Panc1 (cell line): Measurements from ENCODE around the gene OSBPL1A. TPM values are rescaled to one million over a fixed set of nuclear protein-coding genes. Genes with fewer than 3 reads are reported as not detected.

ENCODE experiments used
- ATAC-seq: fragments of 200-7000 bp; cut with Tn5 transposase; 2 replicates; pipeline ENCODE4 v1.9.1; 2020; ENCODE audit warnings: mild to moderate bottlenecking, moderate library complexity
- BruUV-seq: library from RNA; stranded (reverse); fragments of 400-500 nt; replicated peaks from 2 replicates; lab custom pipeline; 2021; lab: Mats Ljungman, UMichigan
- CTCF ChIA-PET: fragments of 300-600 bp; sonication (Branson Sonifier 250); formaldehyde crosslinking; loops from one replicate; lab custom pipeline; 2022; ENCODE audit warnings: antibody characterized with exemption; lab: Charles Lee
- POLR2A ChIA-PET: fragments of 300-600 bp; sonication (Branson Sonifier 250); formaldehyde crosslinking; loops from one replicate; lab custom pipeline; 2022; ENCODE audit warnings: antibody characterized with exemption; lab: Charles Lee
- DNase-seq: peaks from one replicate; pipeline ENCODE4 v3.0.0-alpha.2; 2010; ENCODE audit warnings: low read depth, low spot score
- H3K27ac ChIP-seq: 2 replicates; pipeline ENCODE4 v1.5.1; 2011; ENCODE audit warnings: mild to moderate bottlenecking, low read length, inconsistent platforms
- H3K27me3 ChIP-seq: fragments of 200-500 bp; sonication (Bioruptor generic); 2 replicates; pipeline ENCODE4 v1.6.0; 2014; ENCODE audit warnings: low read length, inconsistent platforms; ENCODE audit not compliant: control insufficient read depth, insufficient read depth
- H3K36me3 ChIP-seq: fragments of 200-500 bp; sonication (Bioruptor generic); 2 replicates; pipeline ENCODE4 v1.5.1; 2014; ENCODE audit warnings: inconsistent platforms, mild to moderate bottlenecking, low read length, moderate library complexity; ENCODE audit not compliant: control insufficient read depth, insufficient read depth
- H3K4me1 ChIP-seq: 2 replicates; pipeline ENCODE4 v1.5.1; 2011; ENCODE audit warnings: inconsistent platforms, mild to moderate bottlenecking, low read length, moderate library complexity; ENCODE audit not compliant: control insufficient read depth, insufficient read depth
- H3K4me3 ChIP-seq, 2 experiments: 2 replicates each; pipeline ENCODE4 v1.5.1; 2011 to 2012; ENCODE audit warnings: low read depth in 2 of 2, low read length in 2 of 2, mild to moderate bottlenecking in 2 of 2, inconsistent platforms in 1 of 2, moderate library complexity in 1 of 2
- H3K9me3 ChIP-seq: fragments of 200-500 bp; sonication (Bioruptor generic); 2 replicates; pipeline ENCODE4 v1.5.1; 2014; ENCODE audit warnings: low read depth, mild to moderate bottlenecking, inconsistent platforms, low read length, moderate library complexity; ENCODE audit not compliant: control insufficient read depth, insufficient read depth
- CTCF ChIP-seq: fragments of 450-650 bp; IDR thresholded peaks from 2 replicates; pipeline ENCODE4 v1.5.1; 2017; ENCODE audit warnings: mild to moderate bottlenecking
- POLR2AphosphoS5 ChIP-seq: IDR thresholded peaks from 2 replicates; pipeline ENCODE4 v1.6.1; 2012; ENCODE audit warnings: mild to moderate bottlenecking, low read depth, low read length, moderate library complexity
- REST ChIP-seq, 2 experiments: IDR thresholded peaks; 2 replicates each; pipeline ENCODE4 v1.6.1; 2011 to 2012; ENCODE audit warnings: low read depth in 2 of 2, control low read depth in 1 of 2, low read length in 1 of 2, mild to moderate bottlenecking in 1 of 2, moderate library complexity in 1 of 2; ENCODE audit not compliant: insufficient read depth in 1 of 2
- SIN3A ChIP-seq: IDR thresholded peaks from 2 replicates; pipeline ENCODE4 v1.6.1; 2012; ENCODE audit warnings: low read depth, mild to moderate bottlenecking, low read length, moderate library complexity, borderline replicate concordance; ENCODE audit not compliant: insufficient read depth
- TCF7L2 ChIP-seq: IDR thresholded peaks from 2 replicates; pipeline ENCODE4 v1.6.1; 2011; ENCODE audit warnings: mild to moderate bottlenecking, low read depth, low read length, inconsistent platforms
- in situ Hi-C: cut with HindIII; loops from 2 replicates; pipeline ENCODE4 v1.10.0; 2016; ENCODE audit warnings: low sequenced_read_pairs, low pct_unique_long_range_greater_than_20kb
- intact Hi-C: fragments of 100-400 bp; cut with micrococcal nuclease; formaldehyde crosslinking; loops from one replicate; pipeline ENCODE4 v1.10.0; 2022; ENCODE audit not compliant: unreplicated experiment
- total RNA-seq: library from RNA; stranded (reverse); gene quantifications from one replicate; pipeline ENCODE4 v1.2.1, GENCODE V29; 2021; ENCODE audit not compliant: unreplicated experiment

OSBPL1A gene
- total RNA-seq, 1 experiment from 2014 or later: 50.5 TPM

- no peaks in the 10 kb centered on the region for H3K4me1 ChIP-seq
- BruUV-seq: no TSS peak
- H3K9me3 ChIP-seq: no peaks in the 10 kb centered on the region
- H3K36me3 ChIP-seq: no peaks in the 10 kb centered on the region
- ChIA-PET CTCF (no interaction called here), POLR2A (interaction anchor here (0.6 kb wide), 2 partner anchors 9 to 227 kb away, joined by 4 to 5 read pairs; no protein-coding TSS in a partner anchor)
- H3K27ac ChIP-seq: no peak overlapping the region
- no peak overlapping the region for H3K4me3 ChIP-seq
- no peak for DNase-seq
- no peak for ATAC-seq
- no peak for TF ChIP-seq CTCF
- no peak for TF ChIP-seq REST (IDR thresholded peaks at IDR 0.05; ENCODE audit: insufficient read depth in 1 of 2, low read depth in 2 of 2, low read length in 1 of 2)
- no peak for TF ChIP-seq TCF7L2
- no peak for TF ChIP-seq POLR2AphosphoS5
- no peak for TF ChIP-seq SIN3A
- no peaks in the 10 kb centered on the region for H3K27me3 ChIP-seq
- intact Hi-C loops (no loop called here), in situ Hi-C loops (no loop called here)
Measured at GRCh38 chr18:24188120-24188519, 209.5 kb downstream of the OSBPL1A start.

- H3K36me3 ChIP-seq: no peaks in the 10 kb centered on the region
- H3K27ac ChIP-seq: no peak overlapping the region
- ATAC-seq (no peak), DNase-seq (no peak)
- in situ Hi-C loops: no loop called here
- no TSS peak for BruUV-seq
- POLR2A ChIA-PET: interaction anchor here (0.6 kb wide), 3 partner anchors 9 to 228 kb away, joined by 4 to 6 read pairs (median 5); no protein-coding TSS in a partner anchor
- no peaks in the 10 kb centered on the region for H3K9me3 ChIP-seq
- intact Hi-C loops: no loop called here
- H3K4me1 ChIP-seq: no peaks in the 10 kb centered on the region
- no peaks in the 10 kb centered on the region for H3K27me3 ChIP-seq
- CTCF ChIA-PET: no interaction called here
- H3K4me3 ChIP-seq: no peak overlapping the region
- TF ChIP-seq TCF7L2: no peak
- TF ChIP-seq CTCF: no peak
- TF ChIP-seq SIN3A: no peak
- TF ChIP-seq POLR2AphosphoS5: no peak
- no peak for TF ChIP-seq REST (IDR thresholded peaks at IDR 0.05; ENCODE audit: insufficient read depth in 1 of 2, low read depth in 2 of 2, low read length in 1 of 2)
Measured at GRCh38 chr18:24187689-24188088, 209.9 kb downstream of the OSBPL1A start.
